GM19438 (cell line): ENCODE measurements around the gene FAM53B.

Source experiments
- ATAC-seq: cut with Tn5 transposase; IDR thresholded peaks from one replicate; pipeline ENCODE4 v1.9.1; 2021; ENCODE audit warnings: low read depth; ENCODE audit not compliant: unreplicated experiment

The FAM53B gene

GRCh38 chr10:124743191-124744101 lies 732 bp downstream of the FAM53B start:
- peak; percentile 23 for ATAC-seq

- ATAC-seq: no peak
These were observed 1.6 kb downstream of the FAM53B start for GRCh38 chr10:124742413-124743190.

GRCh38 chr10:124741922-124742412 lies 2.2 kb downstream of the FAM53B start:
- no peak for ATAC-seq

- ATAC-seq: peak; percentile 38
These were observed 2.8 kb downstream of the FAM53B start for GRCh38 chr10:124741281-124741921.

- peak; percentile 7 for ATAC-seq
These were observed 3.6 kb downstream of the FAM53B start for GRCh38 chr10:124740369-124741280.

GRCh38 chr10:124739986-124740368 lies 4.2 kb downstream of the FAM53B start:
- ATAC-seq: no peak

GRCh38 chr10:124739119-124739921 lies 4.9 kb downstream of the FAM53B start:
- no peak for ATAC-seq

- no peak for ATAC-seq
These were observed 5.7 kb downstream of the FAM53B start for GRCh38 chr10:124738441-124738840.

- ATAC-seq: no peak
These were observed 6.5 kb downstream of the FAM53B start for GRCh38 chr10:124737708-124738107.

GRCh38 chr10:124737221-124737620 lies 7.0 kb downstream of the FAM53B start:
- no peak for ATAC-seq

- ATAC-seq: no peak
These were observed 7.6 kb downstream of the FAM53B start for GRCh38 chr10:124736491-124737136.

GRCh38 chr10:124735491-124736286 lies 8.5 kb downstream of the FAM53B start:
- ATAC-seq: no peak

- no peak for ATAC-seq
These were observed 9.6 kb downstream of the FAM53B start for GRCh38 chr10:124734311-124735166.

GRCh38 chr10:124733571-124734245 lies 10.5 kb downstream of the FAM53B start:
- no peak for ATAC-seq

- ATAC-seq: peak; percentile 68
These were observed 11.1 kb downstream of the FAM53B start for GRCh38 chr10:124732931-124733570.

- ATAC-seq: no peak
These were observed 12.6 kb downstream of the FAM53B start for GRCh38 chr10:124731551-124731950.
